Astrocyte (in vitro differentiated cells and primary cell): Measurements from ENCODE around the gene RPP30.

Experiments
- EZH2 ChIP-seq: IDR thresholded peaks from 2 replicates; pipeline ENCODE4 v1.6.1; 2012; ENCODE audit warnings: mild to moderate bottlenecking, low read length, inconsistent platforms; ENCODE audit not compliant: insufficient read depth
- TF ChIP-seq, protein P1 (sequence below): IDR thresholded peaks from 2 replicates; pipeline ENCODE4 v1.5.1; 2011; ENCODE audit warnings: low read depth, mild to moderate bottlenecking, inconsistent platforms, low read length, moderate library complexity; ENCODE audit not compliant: insufficient read depth

- TF ChIP-seq, protein P1, sequence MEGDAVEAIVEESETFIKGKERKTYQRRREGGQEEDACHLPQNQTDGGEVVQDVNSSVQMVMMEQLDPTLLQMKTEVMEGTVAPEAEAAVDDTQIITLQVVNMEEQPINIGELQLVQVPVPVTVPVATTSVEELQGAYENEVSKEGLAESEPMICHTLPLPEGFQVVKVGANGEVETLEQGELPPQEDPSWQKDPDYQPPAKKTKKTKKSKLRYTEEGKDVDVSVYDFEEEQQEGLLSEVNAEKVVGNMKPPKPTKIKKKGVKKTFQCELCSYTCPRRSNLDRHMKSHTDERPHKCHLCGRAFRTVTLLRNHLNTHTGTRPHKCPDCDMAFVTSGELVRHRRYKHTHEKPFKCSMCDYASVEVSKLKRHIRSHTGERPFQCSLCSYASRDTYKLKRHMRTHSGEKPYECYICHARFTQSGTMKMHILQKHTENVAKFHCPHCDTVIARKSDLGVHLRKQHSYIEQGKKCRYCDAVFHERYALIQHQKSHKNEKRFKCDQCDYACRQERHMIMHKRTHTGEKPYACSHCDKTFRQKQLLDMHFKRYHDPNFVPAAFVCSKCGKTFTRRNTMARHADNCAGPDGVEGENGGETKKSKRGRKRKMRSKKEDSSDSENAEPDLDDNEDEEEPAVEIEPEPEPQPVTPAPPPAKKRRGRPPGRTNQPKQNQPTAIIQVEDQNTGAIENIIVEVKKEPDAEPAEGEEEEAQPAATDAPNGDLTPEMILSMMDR, result no peak
- TF ChIP-seq EZH2, result no peak
Measured at GRCh38 chr10:90859321-90859751, 12.4 kb upstream of the RPP30 start.
